ENCODE measurements around the gene KLB. TPM values are rescaled to one million over a fixed set of nuclear protein-coding genes. Genes with fewer than 3 reads are reported as not detected.

Gene KLB
- total RNA-seq, 2 experiments from 2014 or later = not detected

Small RNA genes lying within 50 kb of the gene (microRNA-seq; reads per million reads assigned to microRNA genes)
- not detected for gene MIR5591 (ENCODE audit: borderline microRNAs expressed, borderline replicate concordance)

Other genes with a start within 250 kb of the KLB start
- gene WDR19, start 224.4 kb upstream of the KLB start, total RNA-seq = 10 to 100 TPM; 12.0 to 14.5 TPM
- 100 to 1,000 TPM; 108 to 114 TPM for gene RFC1, start 40.6 kb upstream of the KLB start, total RNA-seq
- 1,000 to 10,000 TPM; 2,605 to 2,684 TPM for gene RPL9, start 52.0 kb downstream of the KLB start, total RNA-seq
- gene LIAS, start 52.1 kb downstream of the KLB start, total RNA-seq = 10 to 100 TPM; 35.8 to 42.5 TPM
- 10 to 100 TPM; 14.6 to 16.7 TPM for gene UGDH, start 120.5 kb downstream of the KLB start, total RNA-seq
- 1 to 10 TPM in 1 of 2 experiments, under 1 TPM in 1; 0.87 to 2.0 TPM for gene SMIM14, start 231.9 kb downstream of the KLB start, total RNA-seq